Peyer's patch (tissue), 4 donors: Measurements from ENCODE around the gene RERE.

ENCODE experiments used
- CTCF ChIP-seq, 6 experiments: fragments of 450-650 bp in 4 of 6; fragments of 200-600 bp in 2 of 6; sonication (generic) in 1 of 6; IDR thresholded peaks; one replicate each; pipeline ENCODE4 v1.5.1; 2017 to 2019; ENCODE audit warnings: antibody characterized with exemption in 6 of 6, mild to moderate bottlenecking in 3 of 6, moderate library complexity in 1 of 6
- POLR2A ChIP-seq, 2 donors: fragments of 450-650 bp; IDR thresholded peaks; one replicate each; pipeline ENCODE4 v1.5.1; 2017; ENCODE audit warnings: antibody characterized with exemption in 2 of 2, mild to moderate bottlenecking in 2 of 2, moderate library complexity in 2 of 2

- TF ChIP-seq CTCF (IDR thresholded peaks at IDR 0.05) (no peak), POLR2A (IDR thresholded peaks at IDR 0.05) (no peak)
These were observed 431.2 kb downstream of the RERE start for GRCh38 chr1:8386247-8386646.
